OCI-LY1 (cell line): Measurements from ENCODE around the gene FHOD3.

Experiments used
- H2AFZ ChIP-seq: fragments of 200-600 bp; sonication (generic), shearing (Covaris generic); 2 replicates; pipeline ENCODE4 v1.6.0; 2014; ENCODE audit warnings: antibody characterized with exemption, mild to moderate bottlenecking, low read length
- H3F3A ChIP-seq: fragments of 200-600 bp; sonication (generic), shearing (Covaris generic); 2 replicates; pipeline ENCODE4 v1.6.0; 2014; ENCODE audit warnings: mild to moderate bottlenecking, antibody characterized with exemption, low read length, moderate library complexity; ENCODE audit not compliant: insufficient read depth
- H3K27ac ChIP-seq: fragments of 200-600 bp; sonication (generic); 2 replicates; pipeline ENCODE4 v1.5.1; 2014; ENCODE audit warnings: low read length, mixed run types, mild to moderate bottlenecking, low read depth; ENCODE audit not compliant: poor library complexity, severe bottlenecking
- H3K27me3 ChIP-seq: fragments of 200-600 bp; sonication (generic); 2 replicates; pipeline ENCODE4 v1.6.0; 2014; ENCODE audit warnings: antibody characterized with exemption, mild to moderate bottlenecking, low read length, moderate library complexity; ENCODE audit not compliant: insufficient read depth
- H3K36me3 ChIP-seq: fragments of 200-600 bp; sonication (generic); 2 replicates; pipeline ENCODE4 v1.6.1; 2014; ENCODE audit warnings: mild to moderate bottlenecking, antibody characterized with exemption, low read length, moderate library complexity, mixed read lengths; ENCODE audit not compliant: insufficient read depth
- H3K4me1 ChIP-seq: fragments of 200-600 bp; sonication (generic); 2 replicates; pipeline ENCODE4 v1.5.1; 2014; ENCODE audit warnings: mild to moderate bottlenecking, low read length, moderate library complexity; ENCODE audit not compliant: insufficient read depth, severe bottlenecking
- H3K4me2 ChIP-seq: fragments of 200-600 bp; sonication (generic), shearing (Covaris generic); 2 replicates; pipeline ENCODE4 v1.6.1; 2014; ENCODE audit warnings: low read length
- H3K4me3 ChIP-seq: fragments of 200-600 bp; sonication (generic); 2 replicates; pipeline ENCODE4 v1.5.1; 2014; ENCODE audit warnings: low read length, low read depth, mild to moderate bottlenecking, mixed read lengths; ENCODE audit not compliant: poor library complexity, severe bottlenecking
- H3K79me2 ChIP-seq: fragments of 200-600 bp; shearing (Covaris generic); 2 replicates; pipeline ENCODE4 v1.6.1; 2016; ENCODE audit warnings: mixed run types, low read length, mixed read lengths; ENCODE audit not compliant: insufficient read depth
- H3K9ac ChIP-seq: fragments of 200-600 bp; sonication (generic), shearing (Covaris generic); 2 replicates; pipeline ENCODE4 v1.6.1; 2014; ENCODE audit warnings: mild to moderate bottlenecking, low read length, mixed read lengths
- H3K9me2 ChIP-seq: fragments of 200-600 bp; sonication (generic), shearing (Covaris generic); 2 replicates; pipeline ENCODE4 v1.6.1; 2014; ENCODE audit warnings: low read depth, mild to moderate bottlenecking, low read length, mixed read lengths
- H3K9me3 ChIP-seq: fragments of 200-600 bp; shearing (Covaris generic); 2 replicates; pipeline ENCODE4 v1.6.1; 2014; ENCODE audit warnings: low read length, mixed read lengths
- H4K20me1 ChIP-seq: fragments of 200-600 bp; sonication (generic), shearing (Covaris generic); 2 replicates; pipeline ENCODE4 v1.6.0; 2016; ENCODE audit warnings: mild to moderate bottlenecking, low read length; ENCODE audit not compliant: insufficient read depth
- CTCF ChIP-seq: fragments of 200-600 bp; sonication (generic), shearing (Covaris generic); IDR thresholded peaks from 2 replicates; pipeline ENCODE4 v1.5.1; 2017; ENCODE audit warnings: mild to moderate bottlenecking, antibody characterized with exemption, low read length, moderate library complexity, mixed read lengths
- EZH2 ChIP-seq: fragments of 200-600 bp; sonication (generic), shearing (Covaris generic); IDR thresholded peaks from 2 replicates; pipeline ENCODE4 v1.8.0; 2017; ENCODE audit warnings: borderline replicate concordance, mixed run types, mild to moderate bottlenecking, antibody characterized with exemption, low read length, moderate library complexity, mixed read lengths

The FHOD3 gene

DNA sequence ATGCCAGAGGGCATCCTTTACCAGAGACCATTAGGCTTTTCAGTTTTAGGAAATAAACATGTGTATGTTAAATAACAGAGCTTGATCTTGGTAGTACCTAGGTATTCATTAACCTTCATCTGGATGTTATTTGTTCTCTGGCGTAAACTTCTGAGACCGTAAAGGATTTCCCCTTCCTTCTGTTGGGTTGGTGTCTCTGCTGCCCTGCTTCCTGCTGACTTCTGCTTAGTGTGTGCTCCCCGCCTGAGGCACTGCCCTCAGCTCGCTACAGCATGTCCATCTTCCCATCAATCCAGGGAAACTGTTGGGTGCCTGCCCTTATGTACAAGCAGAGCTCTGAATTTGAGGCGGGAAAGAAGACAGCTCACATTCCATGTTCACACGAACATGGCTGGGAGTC lies 353.4 kb downstream of the FHOD3 start:
- Histone ChIP-seq H3K36me3 (no peaks in the 10 kb centered on the region), H3K9me2 (no peaks in the 10 kb centered on the region), H3K9me3 (no peaks in the 10 kb centered on the region), H3K9ac (no peak overlapping the region), H3K4me1 (no peaks in the 10 kb centered on the region), H2AFZ (no peak overlapping the region), H3K27me3 (peaks cover 2% of the 10 kb centered on the region; the same call in 1 of the 2 replicates), H4K20me1 (no peaks in the 10 kb centered on the region), H3K4me2 (no peak overlapping the region), H3K4me3 (no peak overlapping the region), H3K79me2 (no peaks in the 10 kb centered on the region), H3K27ac (no peak overlapping the region), H3F3A (no peaks in the 10 kb centered on the region)
- no peak for TF ChIP-seq CTCF
- no peak for TF ChIP-seq EZH2

- Histone ChIP-seq H3K36me3 (no peaks in the 10 kb centered on the region), H3K27ac (no peak overlapping the region), H3F3A (no peaks in the 10 kb centered on the region), H2AFZ (no peak overlapping the region), H3K4me2 (no peak overlapping the region), H3K4me3 (no peak overlapping the region), H3K27me3 (peaks cover 2% of the 10 kb centered on the region; the same call in 1 of the 2 replicates), H3K9me2 (no peaks in the 10 kb centered on the region), H3K9ac (no peak overlapping the region), H4K20me1 (no peaks in the 10 kb centered on the region), H3K79me2 (no peaks in the 10 kb centered on the region), H3K4me1 (no peaks in the 10 kb centered on the region), H3K9me3 (no peaks in the 10 kb centered on the region)
- TF ChIP-seq EZH2 (no peak), CTCF (no peak)
Observed at GRCh38 chr18:36652503-36652902, 355.0 kb downstream of the FHOD3 start.

- no peaks in the 10 kb centered on the region for H3K36me3 ChIP-seq
- no peak overlapping the region for H2AFZ ChIP-seq
- no peak overlapping the region for H3K27ac ChIP-seq
- H3K4me1 ChIP-seq = no peaks in the 10 kb centered on the region
- no peak overlapping the region for H3K4me2 ChIP-seq
- no peaks in the 10 kb centered on the region for H3F3A ChIP-seq
- TF ChIP-seq EZH2 = no peak
- TF ChIP-seq CTCF = no peak
- H3K4me3 ChIP-seq = no peak overlapping the region
- no peaks in the 10 kb centered on the region for H4K20me1 ChIP-seq
- no peaks in the 10 kb centered on the region for H3K9me2 ChIP-seq
- no peak overlapping the region for H3K9ac ChIP-seq
- H3K9me3 ChIP-seq = no peaks in the 10 kb centered on the region
- peaks cover 2% of the 10 kb centered on the region; the same call in 1 of the 2 replicates for H3K27me3 ChIP-seq
- H3K79me2 ChIP-seq = no peaks in the 10 kb centered on the region
Observed at GRCh38 chr18:36653141-36653869, 355.8 kb downstream of the FHOD3 start.
